ENCODE data around the gene MINDY4B.
"Not testable (repeated sequence)": the region's sequence is repeated elsewhere in the genome, so short reads cannot be mapped to it uniquely, and the experiment has no call there.

MINDY4B gene

DNA sequence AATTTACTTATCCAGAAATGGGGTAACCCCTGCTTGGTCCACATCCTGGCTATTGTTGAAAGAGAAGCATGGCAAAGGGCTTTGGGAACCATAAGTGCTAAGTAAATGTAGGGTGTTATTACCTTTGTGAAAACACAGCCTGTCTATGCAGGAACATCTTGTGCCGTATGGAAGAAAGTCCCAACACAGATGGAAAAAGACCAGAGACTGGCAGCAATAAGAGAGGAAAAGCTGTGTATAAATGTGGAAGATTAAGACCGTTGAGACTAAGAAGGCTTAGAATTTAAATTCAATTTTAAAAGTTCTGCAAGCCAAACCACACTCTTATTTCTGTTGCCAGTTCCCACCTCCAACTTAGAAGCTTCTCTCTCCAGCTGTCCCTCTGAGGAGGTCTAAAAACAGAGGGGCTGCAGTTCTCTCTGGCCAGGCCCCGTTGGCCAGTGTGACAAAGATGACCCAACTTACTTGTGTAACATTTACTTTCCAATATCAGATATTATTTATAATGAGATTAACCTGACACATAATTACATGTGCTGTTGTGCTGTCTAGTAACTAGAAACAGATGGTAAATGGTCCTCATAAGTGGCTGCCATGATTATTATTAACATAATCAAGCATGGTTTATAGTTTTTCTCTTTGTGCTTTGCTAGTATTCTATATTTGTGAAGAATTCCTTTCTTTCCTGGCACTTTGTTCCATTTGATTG is 7.0 kb downstream of the MINDY4B start:
- DNase-seq = no peak

DNA sequence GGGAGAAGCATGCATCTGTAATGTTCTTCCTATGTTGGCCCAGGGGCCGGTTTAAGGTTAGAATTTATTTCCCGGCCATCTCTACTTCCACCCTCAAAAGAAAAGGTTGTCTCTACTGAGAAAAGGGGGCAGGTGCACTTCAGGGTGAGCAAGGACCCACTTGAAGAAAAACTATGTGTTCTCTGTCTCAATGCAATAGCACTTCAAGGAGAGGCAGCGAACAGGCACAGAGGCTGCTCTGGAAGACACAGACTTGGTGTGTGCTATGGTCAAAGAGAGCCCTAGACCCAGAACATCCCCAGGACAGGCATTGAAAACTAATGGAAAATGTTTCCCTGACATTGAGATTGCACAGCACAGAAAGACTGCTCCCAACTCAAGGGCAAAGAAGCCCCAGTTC is 7.6 kb downstream of the MINDY4B start:
- DNase-seq = no peak

DNA sequence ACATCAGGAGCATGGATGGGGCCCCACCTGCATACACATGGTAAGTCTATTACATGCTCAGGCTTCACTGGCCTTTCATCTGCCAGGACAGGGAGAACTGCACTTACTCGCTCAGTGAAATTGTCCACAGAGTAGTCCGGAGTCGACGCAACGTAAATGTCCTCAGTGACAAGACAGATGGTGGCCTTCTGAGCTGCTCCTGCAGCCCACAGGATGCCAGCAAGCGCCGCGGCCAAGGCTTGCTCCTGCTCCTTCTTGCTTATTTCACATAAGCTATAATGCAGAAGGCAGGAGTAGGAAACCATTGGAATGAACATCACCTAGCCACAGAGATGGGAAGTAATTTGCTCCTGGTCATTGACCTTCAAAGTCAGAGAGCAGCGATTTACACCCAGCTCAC is 14.4 kb downstream of the MINDY4B start:
- DNase-seq = no peak

DNA sequence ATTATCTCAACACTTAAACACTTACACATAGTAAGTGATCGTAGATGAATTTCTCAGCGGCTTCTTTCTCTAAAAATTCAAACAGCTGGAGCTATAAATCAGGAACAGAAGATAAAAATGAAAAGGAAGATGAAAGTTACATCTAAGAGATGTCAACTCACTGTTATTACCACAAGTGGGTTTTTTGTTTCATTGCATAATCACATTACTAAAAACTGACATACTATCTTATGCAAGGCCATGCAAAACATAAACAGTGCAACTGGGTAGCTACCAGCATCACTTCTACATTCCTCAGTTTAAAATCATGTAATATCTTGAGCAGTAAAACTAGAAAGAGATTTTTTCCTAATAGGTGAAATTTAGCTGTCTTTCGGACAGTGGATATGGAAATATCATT is 14.9 kb downstream of the MINDY4B start:
- DNase-seq = no peak

DNA sequence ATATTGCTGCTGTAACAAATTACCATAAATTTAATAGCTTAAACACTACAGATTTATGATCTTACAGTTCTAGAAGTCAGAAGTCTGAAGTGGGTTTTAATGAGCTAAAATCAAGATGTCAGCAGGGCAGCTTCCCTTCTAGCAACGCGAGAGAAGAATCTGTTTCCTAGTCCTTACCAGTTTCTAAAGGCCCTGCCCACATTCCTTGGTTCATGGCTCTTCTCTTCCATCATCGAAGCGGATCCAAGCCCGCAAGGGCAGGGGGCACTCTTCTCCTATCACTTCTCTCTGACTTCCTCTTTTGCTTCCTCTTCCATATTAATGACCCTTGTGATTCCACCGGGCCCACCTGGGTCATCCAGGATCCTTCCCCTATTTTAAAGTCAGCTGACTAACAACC is 16.1 kb downstream of the MINDY4B start:
- no peak for DNase-seq

DNA sequence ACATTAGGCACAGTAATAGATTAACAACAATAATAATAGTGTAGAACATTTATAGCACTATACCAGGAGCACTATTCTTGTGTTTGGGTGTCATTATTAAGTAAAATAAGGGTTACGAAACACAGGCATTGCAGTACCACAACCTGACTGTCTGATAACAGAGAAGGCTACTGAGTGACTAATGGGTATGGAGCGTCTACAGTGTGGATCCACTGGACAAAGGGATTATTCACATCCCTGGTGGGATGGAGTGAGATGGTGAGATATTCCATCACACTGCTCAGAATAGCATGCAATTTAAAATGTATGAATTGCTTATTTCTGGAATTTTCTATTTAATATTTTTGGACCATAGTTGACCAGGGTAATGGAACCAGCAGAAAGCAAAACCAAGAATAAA is 18.2 kb downstream of the MINDY4B start:
- no peak for DNase-seq

DNA sequence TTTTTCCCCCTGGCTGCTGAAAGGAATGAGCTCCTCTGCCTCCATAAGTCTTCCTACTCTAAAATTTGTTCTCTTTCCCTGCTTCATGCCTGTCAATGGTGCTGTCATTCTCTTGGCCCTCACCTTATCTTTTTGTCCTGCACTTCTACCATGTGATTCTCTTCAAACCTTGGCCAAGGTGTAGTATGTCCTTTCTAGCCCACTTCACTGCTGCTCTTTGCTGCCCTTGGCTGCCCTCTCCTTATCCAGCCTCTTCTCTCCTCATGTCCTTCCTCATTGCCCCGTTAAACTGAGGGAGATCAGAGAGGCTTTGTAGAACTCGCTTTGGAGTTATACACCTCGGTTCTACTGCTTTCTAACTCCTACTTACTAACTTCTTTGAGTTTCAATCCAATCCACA is 19.7 kb downstream of the MINDY4B start:
- no peak for DNase-seq

DNA sequence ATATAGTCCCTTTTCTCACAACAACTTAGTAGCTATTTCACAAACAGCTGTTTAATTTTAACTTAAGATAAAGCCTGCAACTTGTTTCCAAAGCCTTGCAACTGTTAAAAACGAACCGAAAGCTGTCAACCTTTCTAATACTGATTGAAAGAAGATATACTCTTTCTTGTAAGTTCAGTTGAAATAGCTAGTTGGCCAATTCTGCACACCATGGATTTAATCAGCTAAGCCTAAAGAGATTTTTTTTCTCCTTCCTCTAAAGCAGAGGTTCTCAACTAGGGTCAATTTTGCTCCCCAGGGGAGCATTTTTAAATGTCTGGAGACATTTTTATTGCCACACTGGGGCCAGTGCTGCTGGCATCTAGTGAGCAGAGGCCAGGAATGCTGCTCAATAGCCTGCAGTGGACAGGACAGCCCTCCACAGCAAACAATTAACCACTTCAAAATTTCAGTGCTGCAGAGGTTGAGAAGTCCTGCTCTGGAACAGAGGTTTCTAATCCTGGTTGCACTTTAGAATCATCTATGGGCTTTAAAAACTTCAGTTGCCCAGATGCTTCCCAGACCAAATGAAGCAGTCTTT is 26.2 kb downstream of the MINDY4B start:
- no peak for DNase-seq

DNA sequence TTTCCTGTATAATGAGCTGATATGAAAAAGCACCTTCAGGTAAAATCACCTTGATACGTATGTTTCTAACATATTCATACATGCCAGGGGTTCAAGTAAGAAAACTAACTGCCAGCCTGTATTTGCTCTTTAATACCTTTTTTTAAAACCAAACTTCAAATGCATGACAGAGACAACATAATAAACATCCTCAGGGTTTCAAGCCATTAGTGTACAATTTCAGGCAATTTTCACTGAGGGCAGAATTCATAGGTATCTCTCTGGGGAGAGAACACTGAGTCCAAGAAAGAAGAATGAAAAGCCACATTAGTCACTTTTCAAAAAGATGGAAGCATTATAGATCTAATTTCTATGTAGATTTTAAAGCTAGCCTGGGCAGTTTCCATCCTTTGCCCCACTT is 26.9 kb downstream of the MINDY4B start:
- DNase-seq = no peak

DNA sequence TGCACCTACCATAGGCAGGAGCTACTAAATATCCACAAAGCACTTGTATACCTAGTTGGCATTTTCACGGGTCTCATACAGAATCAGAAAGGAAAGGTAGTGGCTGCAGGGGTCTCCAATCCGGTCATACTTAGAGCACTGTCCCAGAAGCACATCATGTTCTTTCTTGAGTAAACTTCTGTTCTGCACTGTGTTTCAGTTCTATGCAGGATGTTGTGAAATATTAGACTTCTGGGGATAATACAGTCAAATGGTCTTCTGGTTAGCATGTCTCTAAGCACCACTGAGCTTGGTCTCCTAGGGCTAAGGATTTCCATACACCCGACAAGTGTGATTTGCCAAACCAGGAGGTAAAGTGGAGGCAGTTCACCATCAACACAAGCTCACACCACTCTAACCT is 27.9 kb downstream of the MINDY4B start:
- DNase-seq = no peak

DNA sequence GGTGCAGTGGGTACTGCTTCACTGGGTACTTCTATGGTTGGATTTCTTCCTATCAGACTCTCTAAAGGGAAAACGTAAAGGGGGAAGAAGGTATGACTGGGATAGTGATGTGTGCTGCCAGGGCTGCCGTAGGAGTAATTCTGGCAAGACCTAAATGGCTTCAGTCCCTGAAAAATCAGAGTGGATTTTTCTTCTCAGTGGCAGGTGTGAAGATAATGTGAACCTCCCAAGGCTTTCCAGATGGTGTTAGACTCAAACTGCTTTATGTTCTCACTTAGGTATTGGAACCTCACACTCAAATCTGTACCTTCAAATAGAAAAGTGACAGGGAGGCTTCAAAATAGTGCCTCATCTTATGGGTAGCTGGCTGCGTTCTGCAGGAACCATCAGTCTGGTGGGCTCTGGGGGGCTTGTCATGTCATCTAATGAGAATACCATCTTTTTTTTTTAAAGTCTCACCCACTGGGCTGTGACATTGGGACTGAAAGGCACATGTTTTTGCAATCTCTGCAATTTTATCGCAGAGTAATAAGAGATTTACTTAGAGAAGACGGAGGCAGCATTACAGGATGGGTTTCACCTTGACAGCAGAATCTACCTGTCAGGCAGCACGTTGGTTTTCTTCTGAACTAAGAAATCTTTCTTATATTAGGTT is 28.5 kb downstream of the MINDY4B start:
- no peak for DNase-seq

DNA sequence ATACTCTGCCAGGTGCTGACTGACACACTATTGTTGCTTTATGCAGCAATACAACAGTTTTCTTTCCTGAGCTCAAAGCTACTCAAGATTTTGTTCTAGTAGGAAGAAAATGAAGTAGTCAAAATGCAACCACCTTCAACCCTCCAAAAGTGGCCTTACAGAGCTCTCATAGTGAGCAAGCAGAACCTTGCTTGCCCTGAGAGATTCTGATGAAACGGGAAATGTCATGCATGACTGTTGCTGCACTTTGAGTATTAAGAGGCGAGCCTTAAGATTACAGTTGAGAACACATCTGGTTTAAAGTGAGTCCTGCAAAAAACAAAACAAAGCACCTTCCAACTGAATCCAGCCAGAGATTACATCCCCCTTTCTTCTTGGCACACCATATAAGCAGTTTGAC is 29.7 kb downstream of the MINDY4B start:
- no peak for DNase-seq

DNA sequence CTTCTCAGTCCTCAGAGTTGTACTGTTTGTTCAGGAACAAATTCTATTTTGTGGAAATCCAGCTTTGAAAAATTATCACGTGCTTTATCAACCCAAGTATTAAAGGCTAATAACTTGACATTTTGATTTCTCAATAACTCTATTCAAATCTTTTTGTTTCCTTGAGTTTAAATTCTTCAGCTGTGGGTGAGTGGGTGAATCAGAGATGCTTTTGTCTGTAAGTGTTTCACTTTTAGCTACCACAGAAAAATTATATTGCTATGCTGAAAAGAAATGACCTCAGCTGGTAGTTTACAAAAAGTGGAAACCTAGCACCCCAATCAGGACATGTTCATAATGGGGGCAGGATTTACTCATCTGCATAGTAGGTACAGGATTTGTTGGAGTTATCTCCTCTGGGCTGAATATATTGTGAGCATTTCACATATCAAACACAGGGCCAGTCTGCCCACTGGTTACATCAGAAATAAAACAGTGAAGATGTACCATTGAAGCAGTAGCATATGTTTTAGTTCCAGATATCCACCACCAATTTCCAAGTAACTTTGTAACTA is 30.5 kb downstream of the MINDY4B start:
- DNase-seq = no peak

DNA sequence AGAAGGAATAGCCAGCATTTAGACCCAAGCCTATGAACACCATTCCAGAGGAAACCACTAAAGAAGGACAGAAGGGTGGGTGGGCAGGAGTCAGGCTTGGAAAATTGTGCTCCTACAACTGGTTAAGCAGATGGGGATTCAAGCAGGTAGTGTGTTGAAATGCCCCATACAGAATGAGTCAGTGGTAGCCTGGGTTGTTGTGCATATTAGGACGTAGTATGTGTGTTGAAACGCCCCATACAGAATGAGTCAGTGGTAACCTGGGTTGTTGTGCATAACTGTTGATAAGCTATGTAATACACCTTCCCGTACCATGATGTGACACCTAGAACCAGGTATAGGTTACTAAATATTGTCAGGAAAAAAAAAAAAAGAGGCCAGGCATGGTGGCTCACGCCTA is 34.0 kb downstream of the MINDY4B start:
- DNase-seq = no peak

DNA sequence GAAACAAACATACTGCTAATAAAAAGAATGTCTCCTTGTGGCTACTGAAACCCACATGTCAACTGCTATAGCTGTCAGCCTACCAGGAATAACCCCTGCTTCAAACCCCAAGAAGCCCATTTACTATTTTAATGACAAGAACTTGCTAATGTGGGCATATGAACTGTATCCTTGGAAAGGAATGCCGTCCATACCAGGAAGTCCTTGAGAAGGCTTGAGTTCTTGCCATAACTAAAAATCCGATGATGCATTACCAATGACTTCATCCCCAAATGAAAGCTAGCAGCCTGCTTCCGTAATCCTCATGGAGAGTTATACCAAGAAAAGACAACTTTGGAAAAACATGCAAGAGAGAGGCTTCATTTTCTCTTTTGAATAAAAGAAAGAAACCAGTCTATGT is 34.8 kb downstream of the MINDY4B start:
- DNase-seq = no peak

DNA sequence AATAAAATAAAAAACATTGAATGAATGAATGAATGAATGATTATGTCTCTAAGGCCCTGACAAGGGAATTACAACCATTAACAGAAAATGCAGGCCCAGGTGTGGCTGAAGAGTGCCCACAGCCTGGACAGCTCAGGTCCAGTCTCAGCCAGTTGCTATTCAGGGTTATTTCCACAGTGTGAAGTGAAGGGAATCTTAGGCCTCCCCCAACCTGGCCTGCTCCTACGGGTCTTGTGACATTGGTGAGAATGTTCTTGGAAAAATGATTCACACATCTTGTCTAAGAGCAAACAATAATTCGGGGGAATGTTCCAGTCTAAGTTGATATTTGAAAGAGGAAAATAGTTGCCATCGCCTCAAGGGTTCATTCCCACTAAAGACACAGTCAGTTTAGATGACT is 37.0 kb downstream of the MINDY4B start:
- no peak for DNase-seq

DNA sequence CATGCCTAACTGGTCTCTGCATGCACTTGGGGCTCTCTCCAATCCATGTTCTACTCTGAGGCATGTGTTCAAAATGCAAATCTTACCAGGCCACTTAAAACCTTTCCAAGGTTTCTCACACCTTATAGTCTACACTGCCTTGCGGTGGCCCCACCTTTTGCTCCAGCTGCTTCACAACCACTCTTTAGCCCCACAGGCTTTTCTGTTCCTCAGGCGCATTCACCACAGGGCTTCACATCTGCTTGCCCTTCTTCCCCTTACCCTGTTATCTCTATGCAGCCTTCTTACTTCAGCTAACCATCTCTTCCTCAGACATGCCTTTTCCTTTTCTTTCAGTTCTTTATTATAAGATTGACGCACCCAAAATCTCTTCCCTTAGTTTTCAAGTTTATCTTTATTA is 37.8 kb downstream of the MINDY4B start:
- no peak for DNase-seq

DNA sequence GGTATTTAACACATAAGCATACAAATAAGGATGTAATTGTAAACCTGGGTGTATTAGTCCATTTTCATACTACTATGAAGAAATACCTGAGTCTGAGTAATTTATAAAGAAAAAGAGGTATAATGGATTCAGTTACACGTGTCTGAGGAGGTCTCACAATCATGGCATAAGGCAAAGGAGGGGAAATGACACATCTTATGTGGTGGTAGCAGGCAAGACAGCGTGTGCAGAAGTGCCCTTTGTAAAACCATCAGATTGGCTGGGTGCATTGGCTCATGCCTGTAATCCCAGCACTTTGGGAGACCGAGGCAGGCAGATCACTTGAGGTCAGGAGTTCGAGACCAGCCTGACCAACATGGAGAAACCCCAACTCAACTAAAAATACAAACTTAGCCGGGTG is 41.3 kb downstream of the MINDY4B start:
- DNase-seq = not testable (repeated sequence)

DNA sequence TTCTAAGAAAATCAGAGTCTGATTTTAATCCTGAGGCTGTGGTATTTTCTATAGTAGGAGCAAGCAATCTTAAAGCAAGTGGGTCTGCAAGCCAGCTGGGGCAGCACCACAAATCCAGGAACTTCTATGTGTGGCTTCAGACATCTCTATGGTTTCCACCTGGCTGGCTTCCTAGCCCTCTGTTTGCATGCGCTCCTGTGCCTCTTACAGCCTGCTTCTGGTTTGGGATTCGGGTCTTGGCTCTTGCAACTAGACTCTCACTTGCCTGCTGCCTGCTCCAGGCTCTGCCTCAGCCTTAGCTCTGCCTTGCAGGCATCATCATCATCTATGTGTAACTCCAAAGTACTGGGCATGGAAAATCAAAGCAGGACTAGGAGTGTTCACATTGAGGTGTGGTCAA is 43.4 kb downstream of the MINDY4B start:
- DNase-seq = no peak

DNA sequence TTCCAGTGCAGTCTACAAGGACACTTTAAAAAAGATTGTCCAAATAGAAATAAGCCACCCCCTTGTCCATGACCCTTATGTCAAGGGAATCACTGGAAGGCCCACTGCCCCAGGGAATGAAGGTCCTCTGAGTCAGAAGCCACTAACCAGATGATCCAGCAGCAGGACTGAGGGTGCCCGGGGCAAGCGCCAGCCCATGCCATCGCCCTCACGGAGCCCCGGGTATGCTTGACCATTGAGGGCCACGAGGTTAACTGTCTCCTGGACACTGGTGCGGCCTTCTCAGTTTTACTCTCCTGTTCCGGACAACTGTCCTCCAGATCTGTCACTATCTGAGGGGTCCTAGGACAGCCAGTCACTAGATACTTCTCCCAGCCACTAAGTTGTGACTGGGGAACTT is 47.3 kb downstream of the MINDY4B start:
- not testable (repeated sequence) for DNase-seq

DNA sequence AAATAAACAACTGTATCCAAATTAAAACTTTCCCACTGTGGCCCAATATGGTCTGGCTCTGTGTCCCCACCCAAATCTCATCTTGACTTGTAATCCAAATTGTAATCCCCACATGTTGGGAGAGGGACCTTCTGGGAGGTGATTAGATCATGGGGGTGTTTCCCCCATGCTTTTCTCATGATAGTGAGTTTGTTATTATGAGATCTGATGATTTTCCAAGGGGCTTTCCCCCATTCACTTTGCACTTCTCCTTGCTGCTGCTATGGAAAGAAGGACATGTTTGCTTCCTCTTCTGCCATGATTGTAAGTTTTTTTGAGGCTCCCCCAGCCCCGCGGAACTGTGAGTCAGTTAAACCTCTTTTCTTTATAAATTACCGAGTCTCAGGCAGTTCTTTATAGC is 55.0 kb downstream of the MINDY4B start:
- DNase-seq = no peak

DNA sequence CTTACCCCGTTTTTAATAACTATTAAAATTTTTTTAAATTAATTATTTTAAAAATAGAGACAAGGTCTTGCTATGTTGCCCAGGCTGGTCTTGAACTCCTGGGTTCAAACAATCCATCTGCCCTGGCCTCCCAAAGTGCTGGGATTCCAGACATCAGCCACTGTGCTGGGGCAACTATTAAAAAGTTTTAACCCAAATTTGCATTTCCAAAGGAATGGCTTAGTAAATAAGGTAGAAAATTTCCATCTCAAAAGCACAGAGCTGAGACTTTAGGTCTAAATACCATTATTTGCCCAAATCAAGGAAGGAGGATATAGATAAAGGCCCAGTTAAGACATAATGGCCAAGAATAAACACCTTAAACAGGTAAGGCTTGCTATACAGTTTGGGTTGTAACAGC is 56.4 kb downstream of the MINDY4B start:
- DNase-seq = no peak

DNA sequence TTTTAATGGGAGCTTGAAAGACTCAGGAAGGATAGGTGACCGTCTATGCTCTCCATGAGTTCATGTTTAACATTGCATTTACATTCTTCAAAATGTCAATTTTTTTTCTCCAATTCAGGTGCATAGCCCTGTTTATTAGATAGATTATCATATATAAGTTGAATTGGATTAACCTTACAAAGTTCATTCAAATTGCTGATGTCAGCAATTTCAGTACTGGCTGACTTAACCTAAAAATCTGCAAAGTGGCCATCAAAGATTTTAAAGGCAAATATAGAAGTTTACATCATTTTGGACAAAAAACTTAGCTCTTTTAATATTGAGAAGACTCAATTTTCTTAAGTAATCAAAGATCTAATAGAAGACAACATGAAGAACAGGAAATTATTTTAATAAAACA is 57.8 kb downstream of the MINDY4B start:
- no peak for DNase-seq

DNA sequence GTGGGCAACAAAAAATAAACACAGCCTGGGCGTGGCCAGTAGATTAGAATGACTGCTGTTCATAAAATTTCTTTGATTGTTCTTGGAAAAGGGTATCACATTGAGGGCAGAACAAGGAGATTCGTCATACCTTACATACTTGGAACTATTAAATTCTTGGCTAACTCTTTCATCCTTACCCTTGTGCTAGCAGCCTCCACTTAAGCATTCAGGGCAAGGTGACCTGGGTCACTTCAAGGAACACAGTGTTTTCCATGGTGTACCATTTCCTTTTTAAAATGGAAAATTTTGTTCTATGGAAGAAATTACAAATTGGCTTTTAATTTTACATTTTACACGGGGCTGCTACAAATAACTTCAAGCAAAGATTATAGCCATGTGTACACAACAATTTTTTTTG is 60.8 kb downstream of the MINDY4B start:
- DNase-seq = no peak

All from NCI-H446 (cell line).